T-cell (primary cell): ENCODE data around the gene REEP2. TPM values are rescaled to one million over a fixed set of nuclear protein-coding genes. Genes with fewer than 3 reads are reported as not detected.
"Not testable (repeated sequence)": the region's sequence is repeated elsewhere in the genome, so short reads cannot be mapped to it uniquely, and the experiment has no call there.

Source experiments
- ATAC-seq, 4 experiments: fragments of 200-7000 bp in 3 of 4; fragments of 150-1000 bp in 1 of 4; cut with Tn5 transposase; replicated peaks in 1 of 4; 1 replicate in 3 of 4; 2 replicates in 1 of 4; pipeline ENCODE4 v1.10.0; 2021; ENCODE audit warnings: moderate library complexity in 3 of 4, mild to moderate bottlenecking in 2 of 4, moderate number of reproducible peaks in 1 of 4
- CTCF ChIA-PET, 2 donors: fragments of 300-600 bp; sonication (Branson Sonifier 250); formaldehyde crosslinking; loops; one replicate each; lab custom pipeline; 2022; ENCODE audit warnings: antibody characterized with exemption in 2 of 2; lab: Charles Lee
- POLR2A ChIA-PET, 2 donors: fragments of 300-600 bp; sonication (Branson Sonifier 250); formaldehyde crosslinking; loops; one replicate each; lab custom pipeline; 2022; ENCODE audit warnings: antibody characterized with exemption in 2 of 2; lab: Charles Lee
- DNase-seq, 35 experiments: peaks; one replicate each; pipeline versions ENCODE4 v3.0.0 to v3.0.0-alpha.2; 2013 to 2023
- H3K27ac ChIP-seq: one replicate; pipeline ENCODE4 v1.5.1; 2013; ENCODE audit warnings: low read length
- H3K27me3 ChIP-seq, 2 experiments: replicated peaks in 1 of 2; 1 replicate in 1 of 2; 2 replicates in 1 of 2; pipeline versions ENCODE4 v1.6.1 to v1.7.0; 2013; ENCODE audit warnings: low read length in 1 of 2, mixed read lengths in 1 of 2; ENCODE audit not compliant: control insufficient read depth in 2 of 2, insufficient read depth in 2 of 2; ENCODE audit errors: extremely low read depth in 1 of 2
- H3K36me3 ChIP-seq, 2 donors: 1 replicate in 1 of 2; 2 replicates in 1 of 2; pipeline versions ENCODE4 v1.6.1 to v1.7.0; 2013; ENCODE audit warnings: low read length in 1 of 2; ENCODE audit not compliant: control insufficient read depth in 2 of 2, insufficient read depth in 1 of 2; ENCODE audit errors: extremely low read depth in 1 of 2
- H3K4me1 ChIP-seq, 2 experiments: 1 replicate in 1 of 2; 2 replicates in 1 of 2; pipeline versions ENCODE4 v1.6.1 to v1.7.0; 2013; ENCODE audit warnings: low read length in 2 of 2, mixed read lengths in 1 of 2; ENCODE audit not compliant: insufficient read depth in 2 of 2, control insufficient read depth in 1 of 2; ENCODE audit errors: extremely low read depth in 1 of 2
- H3K4me3 ChIP-seq, 2 donors: 1 replicate in 1 of 2; 2 replicates in 1 of 2; pipeline versions ENCODE4 v1.5.1 to v1.7.0; 2013; ENCODE audit warnings: mild to moderate bottlenecking in 2 of 2, low read length in 1 of 2, moderate library complexity in 1 of 2; ENCODE audit not compliant: control insufficient read depth in 1 of 2; ENCODE audit errors: extremely low read depth in 1 of 2
- H3K9me3 ChIP-seq: 2 replicates; pipeline ENCODE4 v1.7.0; 2013
- H3K27ac Mint-ChIP-seq, 2 donors: one replicate each; pipeline ENCODE4 v1.8.0; 2020 to 2021; ENCODE audit warnings: mild to moderate bottlenecking in 2 of 2, mixed read lengths in 2 of 2
- H3K27me3 Mint-ChIP-seq, 2 donors: one replicate each; pipeline ENCODE4 v1.8.0; 2021 to 2022; ENCODE audit warnings: mixed read lengths in 2 of 2
- H3K36me3 Mint-ChIP-seq: one replicate; pipeline ENCODE4 v1.8.0; 2021; ENCODE audit warnings: mixed read lengths
- H3K4me1 Mint-ChIP-seq, 3 donors: one replicate each; pipeline ENCODE4 v1.8.0; 2020 to 2022; ENCODE audit warnings: mixed read lengths in 3 of 3, mild to moderate bottlenecking in 1 of 3
- H3K4me3 Mint-ChIP-seq, 3 donors: one replicate each; pipeline ENCODE4 v1.8.0; 2020 to 2022; ENCODE audit warnings: mild to moderate bottlenecking in 3 of 3, mixed read lengths in 3 of 3, moderate library complexity in 3 of 3
- H3K9me3 Mint-ChIP-seq, 3 donors: one replicate each; pipeline ENCODE4 v1.8.0; 2020 to 2022; ENCODE audit warnings: mixed read lengths in 3 of 3
- WGBS: methylation state at CpG from one replicate; pipeline ENCODE4 v1.1.5; 2013; ENCODE audit warnings: missing lambda C conversion rate; ENCODE audit not compliant: insufficient coverage; 5-methylcytosine and 5-hydroxymethylcytosine counted together
- total RNA-seq, 35 experiments: library from RNA in 6 of 35; stranded (reverse) in 6 of 35; fragments of 120-200 nt in 1 of 35; gene quantifications; one replicate each; pipeline versions ENCODE4 v1.2.1 to v1.2.4 and lab custom pipeline; 2013 to 2026

REEP2 gene
- total RNA-seq, 5 donors from 2014 or later (not counting 1 experiment from before 2014, with no cell fraction given) = 0.18 to 0.61 (median 0.42) TPM

DNA sequence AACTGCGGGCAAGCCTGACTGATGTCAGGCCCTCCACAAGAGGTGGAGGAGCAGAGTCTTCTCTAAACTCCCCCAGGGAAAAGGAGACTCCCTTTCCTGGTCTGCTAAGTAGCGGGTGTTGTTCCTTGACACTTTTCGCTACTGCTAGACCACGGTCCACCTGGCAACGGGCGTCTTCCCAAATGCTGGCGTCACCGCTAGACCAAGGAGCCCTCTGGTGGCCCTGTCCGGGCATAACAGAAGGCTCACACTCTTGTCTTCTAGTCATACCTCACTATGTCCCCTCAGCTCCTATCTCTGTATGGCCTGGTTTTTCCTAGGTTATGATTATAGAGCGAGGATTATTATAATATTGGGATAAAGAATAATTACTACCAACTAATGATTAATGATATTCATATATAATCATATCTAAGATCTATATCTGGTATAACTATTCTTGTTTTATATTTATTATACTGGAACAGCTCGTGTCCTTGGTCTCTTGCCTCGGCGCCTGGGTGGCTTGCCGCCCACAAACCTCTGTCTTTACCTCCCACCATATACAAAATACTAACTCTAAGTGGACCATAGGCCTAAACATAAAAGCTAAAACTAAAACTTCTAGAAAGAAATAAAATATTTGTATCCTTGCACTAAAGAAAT, 27.7 kb upstream of the REEP2 start:
- H3K4me1 Mint-ChIP-seq, H3K9me3 ChIP-seq, H3K4me3 Mint-ChIP-seq, H3K9me3 Mint-ChIP-seq, H3K4me1 ChIP-seq, H3K27ac Mint-ChIP-seq, ATAC-seq, H3K4me3 ChIP-seq, H3K27ac ChIP-seq, H3K27me3 ChIP-seq, H3K27me3 Mint-ChIP-seq: not testable (repeated sequence)
- peaks cover 5 to 35% of the 10 kb centered on the region in 2 donors for H3K36me3 ChIP-seq
- POLR2A ChIA-PET = interaction anchor here in 1 of 2 donors (0.7 kb wide), 1 partner anchor 658 kb away, joined by 4 read pairs; no protein-coding TSS in a partner anchor
- CTCF ChIA-PET = interaction anchor here in 1 of 2 donors (0.7 kb wide), 1 partner anchor 1355 kb away, joined by 5 read pairs; no protein-coding TSS in a partner anchor
- H3K36me3 Mint-ChIP-seq = peaks cover 40% of the 10 kb centered on the region
- DNase-seq = peak in 11 of 35 experiments; percentile 1 to 21 (median 5)
- 70% methylated on average over 2 of the region's 14 CpGs for WGBS

DNA sequence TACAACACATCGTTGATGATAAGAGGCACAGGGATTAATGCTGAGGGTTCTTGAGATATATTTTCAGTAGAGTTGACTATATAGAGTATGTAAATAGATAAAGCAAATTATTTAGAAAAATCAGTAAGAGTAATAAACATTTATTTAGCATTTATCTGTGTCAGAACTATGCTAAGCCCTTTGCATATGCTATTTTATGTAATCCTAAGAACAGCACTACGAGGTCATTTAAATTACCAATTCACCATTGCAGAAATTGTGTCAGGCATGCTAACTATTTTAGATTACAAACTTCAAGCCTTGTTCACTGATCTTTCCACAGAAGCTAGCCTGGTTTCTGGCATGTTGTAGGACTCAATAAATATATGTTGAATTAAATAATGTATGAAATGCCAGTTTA, 20.4 kb upstream of the REEP2 start:
- ChIA-PET POLR2A (no interaction called here), CTCF (interaction anchor here in 1 of 2 donors (0.5 kb wide), 1 partner anchor 801 kb away, joined by 3 read pairs; no protein-coding TSS in a partner anchor)
- no peaks in the 10 kb centered on the region for H3K4me1 ChIP-seq
- no peak for DNase-seq
- no peak overlapping the region for H3K27ac ChIP-seq
- H3K4me1 Mint-ChIP-seq = no peaks in the 10 kb centered on the region
- H3K27ac Mint-ChIP-seq = no peak overlapping the region
- H3K36me3 ChIP-seq = peaks cover 12 to 78% of the 10 kb centered on the region in 2 donors
- H3K4me3 ChIP-seq = no peak overlapping the region
- no peaks in the 10 kb centered on the region for H3K9me3 Mint-ChIP-seq
- H3K27me3 Mint-ChIP-seq = no peaks in the 10 kb centered on the region
- no peak overlapping the region for H3K4me3 Mint-ChIP-seq
- no peaks in the 10 kb centered on the region for H3K27me3 ChIP-seq
- no peaks in the 10 kb centered on the region for H3K9me3 ChIP-seq
- ATAC-seq = no peak
- H3K36me3 Mint-ChIP-seq = peaks cover 50% of the 10 kb centered on the region
- no CpG with 5 or more reads among the region's 2 CpGs for WGBS

DNA sequence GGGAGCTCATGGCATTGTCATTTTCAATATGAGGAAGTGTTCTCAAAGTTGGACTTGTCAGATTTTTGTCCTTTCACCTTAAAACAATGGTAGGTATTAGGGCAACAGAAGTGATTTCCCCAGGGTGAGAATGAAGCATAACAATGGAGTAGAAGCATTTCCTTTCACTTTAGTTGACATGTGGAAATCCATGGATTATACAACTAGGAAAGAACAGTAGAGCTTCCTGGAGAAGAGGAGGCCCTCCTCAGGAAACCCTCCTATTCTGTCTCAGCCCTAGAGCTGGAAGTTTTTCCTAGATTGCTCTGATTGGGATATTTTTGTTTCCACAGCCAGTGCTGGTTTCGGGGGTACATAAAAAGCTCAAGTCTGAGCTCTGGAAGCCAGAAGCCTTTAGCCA, 13.8 kb upstream of the REEP2 start:
- Histone ChIP-seq H3K27ac (no peak overlapping the region), H3K9me3 (no peaks in the 10 kb centered on the region), H3K27me3 (no peaks in the 10 kb centered on the region), H3K36me3 (peaks cover 17 to 84% of the 10 kb centered on the region in 2 donors), H3K4me1 (no peaks in the 10 kb centered on the region), H3K4me3 (no peak overlapping the region)
- CTCF ChIA-PET = interaction anchor here in 1 of 2 donors (1.4 kb wide), 1 partner anchor 17 kb away, joined by 4 read pairs; no protein-coding TSS in a partner anchor
- Mint-ChIP-seq H3K27ac (no peak overlapping the region), H3K27me3 (no peaks in the 10 kb centered on the region), H3K4me1 (no peaks in the 10 kb centered on the region), H3K4me3 (no peak overlapping the region), H3K9me3 (no peaks in the 10 kb centered on the region), H3K36me3 (peaks cover 69% of the 10 kb centered on the region)
- WGBS = no CpG with 5 or more reads among the region's 1 CpG
- no peak for ATAC-seq
- DNase-seq = no peak
- POLR2A ChIA-PET = interaction anchor here in 1 of 2 donors (0.9 kb wide), 1 partner anchor 14 kb away, joined by 3 read pairs; the partner anchor contains the start of gene REEP2

DNA sequence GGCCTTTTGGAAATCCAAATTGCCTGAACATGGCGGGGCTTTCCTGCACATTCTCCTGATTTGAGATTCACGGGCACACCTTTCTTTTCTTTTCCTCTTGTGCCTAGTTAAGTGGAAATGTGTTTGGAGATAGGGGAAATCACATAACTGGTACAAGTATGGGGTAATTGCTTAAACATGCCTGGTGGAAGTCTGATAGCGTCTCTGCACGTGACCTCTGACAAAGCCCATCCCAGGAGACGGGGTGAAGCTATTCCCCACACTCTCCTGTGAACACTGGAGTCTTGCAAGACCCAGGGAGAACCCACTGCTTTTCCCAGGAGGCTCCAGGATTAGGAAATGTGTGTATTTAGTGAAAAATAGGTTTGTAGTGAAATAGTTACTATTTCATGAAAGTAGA, 2.9 kb upstream of the REEP2 start:
- peaks cover 7 to 48% of the 10 kb centered on the region in 2 donors for H3K36me3 ChIP-seq
- no CpG with 5 or more reads among the region's 5 CpGs for WGBS
- peaks cover 0 to 13% of the 10 kb centered on the region in 2 experiments for H3K27me3 ChIP-seq
- DNase-seq (no peak), ATAC-seq (no peak)
- ChIA-PET CTCF (no interaction called here), POLR2A (no interaction called here)
- no peak overlapping the region for H3K27ac Mint-ChIP-seq
- H3K4me1 Mint-ChIP-seq = peaks cover 16 to 22% (median 18%) of the 10 kb centered on the region in 3 donors
- no peaks in the 10 kb centered on the region for H3K9me3 Mint-ChIP-seq
- H3K27ac ChIP-seq = no peak overlapping the region
- H3K4me1 ChIP-seq = peaks cover 0 to 16% of the 10 kb centered on the region in 2 experiments
- peaks cover 0 to 6% of the 10 kb centered on the region in 2 donors for H3K27me3 Mint-ChIP-seq
- H3K4me3 Mint-ChIP-seq = no peak overlapping the region
- peaks cover 32% of the 10 kb centered on the region for H3K36me3 Mint-ChIP-seq
- no peak overlapping the region for H3K4me3 ChIP-seq
- no peaks in the 10 kb centered on the region for H3K9me3 ChIP-seq

DNA sequence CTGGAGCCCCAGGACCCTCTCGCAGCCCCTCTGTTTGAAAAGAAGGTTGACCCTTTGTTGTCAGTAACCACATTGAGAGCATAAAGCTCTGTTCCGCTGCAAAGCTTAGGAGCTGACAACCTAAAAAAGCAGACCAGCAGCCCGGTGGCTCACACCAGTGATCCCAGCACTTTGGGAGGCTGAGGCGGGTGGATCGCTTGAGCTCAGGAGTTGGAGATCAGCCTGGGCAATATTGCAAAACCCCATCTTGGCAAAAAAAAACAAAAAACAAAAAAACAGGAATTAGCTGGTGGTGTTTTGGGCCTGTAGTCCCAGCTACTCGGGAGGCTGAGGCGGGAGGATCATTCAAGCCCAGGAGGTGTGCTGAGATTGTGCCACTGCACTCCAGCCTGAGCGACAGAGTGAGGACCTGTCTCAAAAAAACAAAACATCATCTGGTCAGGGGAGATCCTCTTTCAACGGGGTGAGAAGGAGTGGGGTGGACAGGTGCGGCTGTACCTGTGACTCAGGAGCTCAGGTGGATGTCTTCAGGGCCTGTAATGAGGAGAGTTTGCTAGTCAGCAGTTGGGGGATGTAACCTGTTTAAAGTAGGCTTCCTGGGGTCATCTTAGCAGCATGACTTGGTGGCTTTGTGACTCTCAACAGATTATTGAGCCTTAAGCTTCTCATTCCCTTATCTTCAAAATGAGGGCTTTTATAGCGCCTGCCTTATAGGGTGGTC, 694 bp upstream of the REEP2 start:
- no peaks in the 10 kb centered on the region for H3K9me3 Mint-ChIP-seq

More for the DNA sequence above, 694 bp upstream of the REEP2 start:
- H3K4me3 Mint-ChIP-seq = peak overlapping the region; percentile 75 to 80 (median 76)
- H3K36me3 Mint-ChIP-seq = peaks cover 21% of the 10 kb centered on the region
- peaks cover 0 to 16% of the 10 kb centered on the region in 2 experiments for H3K4me1 ChIP-seq
- ChIA-PET POLR2A (interaction anchor here in 1 of 2 donors (0.5 to 1.0 kb wide), 3 partner anchors 13 to 384 kb away, joined by 3 read pairs; partner anchors contain the start of gene ETF1), CTCF (interaction anchor here (0.5 to 1.2 kb wide), 6 partner anchors 11 to 208 kb away, joined by 3 to 8 read pairs (median 4); partner anchors contain the start of gene EGR1 (in 1 of the 2))
- peak overlapping the region; percentile 41 to 60 for H3K4me3 ChIP-seq
- H3K27ac ChIP-seq = peak overlapping the region; percentile 4
- DNase-seq = no peak
- WGBS = 87% methylated on average over 5 of the region's 11 CpGs
- H3K36me3 ChIP-seq = peaks cover 7 to 32% of the 10 kb centered on the region in 2 donors
- peak overlapping the region in 1 of 2 donors; percentile 0 for H3K27ac Mint-ChIP-seq
- peaks cover 0 to 6% of the 10 kb centered on the region in 2 donors for H3K27me3 Mint-ChIP-seq
- H3K9me3 ChIP-seq = no peaks in the 10 kb centered on the region
- H3K4me1 Mint-ChIP-seq = peaks cover 16 to 22% (median 18%) of the 10 kb centered on the region in 3 donors
- ATAC-seq = peak in 3 of 4 experiments; percentile 3 to 16 (median 15)
- peaks cover 0 to 13% of the 10 kb centered on the region in 2 experiments for H3K27me3 ChIP-seq
